Dendritic cell treated with granulocyte-macrophage colony-stimulating factor and Interleukin-4, amounts not matched to agents 40 ng/mL and 50 ng/mL, for 4 days (primary cell): ENCODE results near the gene C6orf58.
"Not testable (repeated sequence)": the region's sequence is repeated elsewhere in the genome, so short reads cannot be mapped to it uniquely, and the experiment has no call there.

Source experiments
- H3K27ac Mint-ChIP-seq: one replicate; pipeline ENCODE4 v1.8.0; 2022; ENCODE audit warnings: mild to moderate bottlenecking, mixed read lengths
- H3K27me3 Mint-ChIP-seq: one replicate; pipeline ENCODE4 v1.8.0; 2022; ENCODE audit warnings: mild to moderate bottlenecking, mixed read lengths
- H3K36me3 Mint-ChIP-seq: one replicate; pipeline ENCODE4 v1.8.0; 2022; ENCODE audit warnings: low read depth, mixed read lengths
- H3K4me1 Mint-ChIP-seq: one replicate; pipeline ENCODE4 v1.8.0; 2022; ENCODE audit warnings: low read depth, mixed read lengths
- H3K4me3 Mint-ChIP-seq: one replicate; pipeline ENCODE4 v1.8.0; 2022; ENCODE audit warnings: mild to moderate bottlenecking, moderate library complexity, mixed read lengths
- H3K9me3 Mint-ChIP-seq: one replicate; pipeline ENCODE4 v1.8.0; 2022; ENCODE audit warnings: mixed read lengths
- intact Hi-C: fragments of 100-400 bp; cut with micrococcal nuclease; formaldehyde crosslinking; loops from one replicate; pipeline ENCODE4 v1.15.0; 2022

The C6orf58 gene

GRCh38 chr6:127570739-127571389, 6.1 kb upstream of the C6orf58 start:
- no peak overlapping the region for H3K27ac Mint-ChIP-seq
- no peaks in the 10 kb centered on the region for H3K36me3 Mint-ChIP-seq
- H3K4me3 Mint-ChIP-seq = no peak overlapping the region
- no peaks in the 10 kb centered on the region for H3K9me3 Mint-ChIP-seq
- intact Hi-C loops = no loop called here
- H3K27me3 Mint-ChIP-seq = no peaks in the 10 kb centered on the region
- H3K4me1 Mint-ChIP-seq = no peaks in the 10 kb centered on the region

GRCh38 chr6:127578900-127579299, 1.9 kb downstream of the C6orf58 start:
- Mint-ChIP-seq H3K36me3 (no peaks in the 10 kb centered on the region), H3K27ac (no peak overlapping the region), H3K9me3 (no peaks in the 10 kb centered on the region), H3K27me3 (no peaks in the 10 kb centered on the region), H3K4me1 (peaks cover 5% of the 10 kb centered on the region), H3K4me3 (no peak overlapping the region)
- intact Hi-C loops = no loop called here

GRCh38 chr6:127581576-127581975, 4.6 kb downstream of the C6orf58 start:
- H3K4me3 Mint-ChIP-seq = no peak overlapping the region
- no peaks in the 10 kb centered on the region for H3K36me3 Mint-ChIP-seq
- intact Hi-C loops = no loop called here
- H3K9me3 Mint-ChIP-seq = no peaks in the 10 kb centered on the region
- H3K27me3 Mint-ChIP-seq = no peaks in the 10 kb centered on the region
- H3K4me1 Mint-ChIP-seq = peaks cover 5% of the 10 kb centered on the region
- H3K27ac Mint-ChIP-seq = no peak overlapping the region

- no peaks in the 10 kb centered on the region for H3K9me3 Mint-ChIP-seq
- no peaks in the 10 kb centered on the region for H3K36me3 Mint-ChIP-seq
- no peak overlapping the region for H3K4me3 Mint-ChIP-seq
- no peak overlapping the region for H3K27ac Mint-ChIP-seq
- H3K4me1 Mint-ChIP-seq = no peaks in the 10 kb centered on the region
- intact Hi-C loops = no loop called here
- no peaks in the 10 kb centered on the region for H3K27me3 Mint-ChIP-seq
Observed at GRCh38 chr6:127582777-127583462, 5.9 kb downstream of the C6orf58 start.

GRCh38 chr6:127585123-127585522, 8.1 kb downstream of the C6orf58 start:
- no peak overlapping the region for H3K27ac Mint-ChIP-seq
- intact Hi-C loops = no loop called here
- no peaks in the 10 kb centered on the region for H3K36me3 Mint-ChIP-seq
- no peaks in the 10 kb centered on the region for H3K4me1 Mint-ChIP-seq
- no peaks in the 10 kb centered on the region for H3K9me3 Mint-ChIP-seq
- H3K4me3 Mint-ChIP-seq = no peak overlapping the region
- H3K27me3 Mint-ChIP-seq = no peaks in the 10 kb centered on the region

DNA sequence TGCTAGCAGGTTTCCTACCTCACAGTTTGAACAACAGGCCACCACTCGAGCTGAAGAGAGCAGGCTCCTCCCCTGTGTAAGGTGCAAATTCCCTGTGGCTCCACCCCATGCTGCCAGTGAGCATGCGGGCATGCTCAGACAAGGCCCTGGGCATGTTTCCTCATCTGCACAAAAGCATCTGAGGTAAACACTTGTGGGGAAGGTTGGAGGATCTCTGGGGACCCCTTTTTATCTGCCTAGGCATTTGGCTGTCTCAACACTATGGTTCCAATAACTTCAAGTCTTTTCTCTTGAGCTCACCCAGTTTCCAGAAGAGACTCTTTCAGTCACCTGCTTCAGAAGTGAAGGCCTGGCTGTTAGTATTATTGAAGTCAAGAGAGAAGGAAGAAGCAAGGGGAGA, 9.4 kb downstream of the C6orf58 start:
- Mint-ChIP-seq H3K36me3 (no peaks in the 10 kb centered on the region), H3K27ac (no peak overlapping the region), H3K27me3 (no peaks in the 10 kb centered on the region), H3K4me3 (no peak overlapping the region), H3K4me1 (no peaks in the 10 kb centered on the region), H3K9me3 (no peaks in the 10 kb centered on the region)
- intact Hi-C loops = no loop called here

DNA sequence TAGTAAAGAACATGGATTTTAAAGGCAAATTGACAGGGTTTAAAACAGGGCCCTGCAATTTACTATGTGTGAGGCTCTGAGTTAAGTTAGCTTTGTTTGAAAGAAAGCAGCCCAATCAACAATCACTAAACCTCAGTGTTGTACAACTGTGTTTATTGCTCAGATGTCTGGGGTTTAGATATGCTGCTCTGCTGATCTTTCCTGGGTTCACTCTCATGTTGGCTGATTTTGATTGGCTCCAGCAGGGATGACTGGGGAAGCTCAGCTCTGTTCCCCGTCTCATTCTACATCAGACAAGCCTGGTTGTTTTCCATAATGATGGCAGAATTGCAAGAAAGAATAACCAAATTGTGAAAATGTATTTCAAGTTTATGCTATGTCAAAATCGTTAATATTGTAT, 10.9 kb downstream of the C6orf58 start:
- H3K27me3 Mint-ChIP-seq = no peaks in the 10 kb centered on the region
- H3K4me1 Mint-ChIP-seq = no peaks in the 10 kb centered on the region
- intact Hi-C loops = no loop called here
- H3K9me3 Mint-ChIP-seq = peaks cover 6% of the 10 kb centered on the region
- H3K4me3 Mint-ChIP-seq = no peak overlapping the region
- no peaks in the 10 kb centered on the region for H3K36me3 Mint-ChIP-seq
- H3K27ac Mint-ChIP-seq = no peak overlapping the region

DNA sequence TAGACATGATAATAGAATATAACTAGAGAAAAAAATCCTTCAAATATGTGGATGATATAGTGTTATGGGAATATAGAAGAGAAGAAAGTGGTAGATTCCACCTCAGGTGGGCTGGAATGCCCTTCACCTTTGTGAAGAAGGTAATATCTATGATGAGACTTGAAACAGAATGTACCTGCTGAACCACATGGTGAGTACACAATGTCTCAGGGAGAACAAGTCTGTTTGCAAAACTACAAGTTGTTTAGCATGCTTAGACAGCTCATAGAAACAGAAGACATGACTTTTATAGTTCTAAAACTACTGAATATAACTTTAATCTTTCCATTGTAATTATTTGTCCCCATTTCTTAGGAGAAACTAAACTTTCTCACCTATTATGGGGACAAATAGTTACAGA, 12.2 kb downstream of the C6orf58 start:
- Mint-ChIP-seq H3K9me3 (peaks cover 9% of the 10 kb centered on the region), H3K4me3 (no peak overlapping the region), H3K27ac (no peak overlapping the region), H3K27me3 (no peaks in the 10 kb centered on the region), H3K36me3 (no peaks in the 10 kb centered on the region), H3K4me1 (no peaks in the 10 kb centered on the region)
- intact Hi-C loops = no loop called here

DNA sequence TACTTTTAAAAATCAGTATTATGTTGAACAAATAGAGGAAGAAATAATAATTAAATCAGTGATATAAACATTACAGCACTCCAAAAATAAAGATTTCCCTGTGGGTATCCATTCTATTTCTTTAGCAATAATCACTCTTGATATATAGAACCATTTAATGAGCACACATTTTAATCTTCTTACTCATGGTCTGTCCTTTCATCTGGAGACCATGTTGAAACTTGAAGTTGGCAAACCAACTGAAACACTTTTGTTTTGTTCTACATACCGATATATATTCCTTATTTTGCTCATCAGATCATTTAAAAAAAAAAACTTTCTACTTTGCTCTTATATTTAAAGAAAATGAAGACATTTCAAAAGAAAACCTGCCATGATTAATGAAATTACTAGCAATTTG, 13.4 kb downstream of the C6orf58 start:
- H3K27ac Mint-ChIP-seq = no peak overlapping the region
- H3K27me3 Mint-ChIP-seq = no peaks in the 10 kb centered on the region
- intact Hi-C loops = no loop called here
- H3K4me3 Mint-ChIP-seq = no peak overlapping the region
- peaks cover 9% of the 10 kb centered on the region for H3K9me3 Mint-ChIP-seq
- no peaks in the 10 kb centered on the region for H3K4me1 Mint-ChIP-seq
- H3K36me3 Mint-ChIP-seq = no peaks in the 10 kb centered on the region

DNA sequence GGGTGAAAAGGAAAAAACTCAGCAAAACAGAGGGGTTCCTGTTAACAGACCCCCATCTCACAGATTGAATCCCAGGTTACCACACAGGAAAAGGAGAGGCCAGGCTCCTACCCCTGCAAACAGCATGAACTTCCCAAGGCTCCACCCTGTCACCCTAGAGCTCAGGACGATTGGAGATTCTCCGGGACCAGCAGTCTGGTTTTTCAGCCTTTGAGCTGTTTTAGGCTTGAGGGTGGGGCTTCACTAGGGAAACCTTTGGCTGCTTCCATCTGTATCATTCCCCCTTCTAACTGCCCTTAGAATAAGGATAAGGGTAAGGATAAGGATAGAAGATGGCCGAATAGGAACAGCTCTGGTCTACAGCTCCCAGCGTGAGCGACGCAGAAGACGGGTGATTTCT, 16.0 kb downstream of the C6orf58 start:
- intact Hi-C loops = no loop called here
- Mint-ChIP-seq H3K36me3 (no peaks in the 10 kb centered on the region), H3K4me3 (no peak overlapping the region), H3K9me3 (peaks cover 9% of the 10 kb centered on the region), H3K4me1 (no peaks in the 10 kb centered on the region), H3K27me3 (no peaks in the 10 kb centered on the region), H3K27ac (no peak overlapping the region)

DNA sequence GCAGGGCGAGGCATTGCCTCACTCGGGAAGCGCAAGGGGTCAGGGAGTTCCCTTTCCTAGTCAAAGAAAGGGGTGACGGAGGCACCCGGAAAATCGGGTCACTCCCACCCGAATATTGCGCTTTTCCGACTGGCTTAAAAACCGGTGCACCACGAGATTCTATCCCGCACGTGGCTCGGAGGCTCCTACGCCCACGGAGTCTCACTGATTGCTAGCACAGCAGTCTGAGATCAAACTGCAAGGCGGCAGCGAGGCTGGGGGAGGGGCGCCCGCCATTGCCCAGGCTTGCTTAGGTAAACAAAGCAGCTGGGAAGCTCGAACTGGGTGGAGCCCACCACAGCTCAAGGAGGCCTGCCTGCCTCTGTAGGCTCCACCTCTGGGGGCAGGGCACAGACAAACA, 16.5 kb downstream of the C6orf58 start:
- H3K36me3 Mint-ChIP-seq, H3K27me3 Mint-ChIP-seq, H3K4me1 Mint-ChIP-seq, H3K27ac Mint-ChIP-seq, intact Hi-C loops, H3K9me3 Mint-ChIP-seq, H3K4me3 Mint-ChIP-seq: not testable (repeated sequence)

DNA sequence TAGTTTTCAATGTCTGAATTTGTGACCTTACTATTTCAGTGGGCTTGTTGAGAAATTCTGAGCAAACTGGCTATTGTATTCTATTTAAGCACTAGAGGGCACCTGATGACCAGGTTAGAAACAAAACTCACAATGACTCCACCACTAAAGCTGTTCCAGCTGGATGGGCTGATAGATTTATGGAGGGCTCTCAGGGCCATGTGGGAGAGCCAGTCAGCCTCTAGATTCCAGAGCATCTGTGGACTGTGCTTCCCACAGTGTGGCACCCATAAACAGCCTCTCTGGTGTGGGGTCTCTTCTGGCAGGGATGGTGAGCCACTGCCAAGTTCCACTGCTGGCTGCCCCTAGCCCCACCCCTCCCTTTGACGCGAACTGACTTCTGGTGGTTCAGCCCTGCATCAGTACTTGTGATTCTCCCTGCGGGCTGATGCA, 29.2 kb downstream of the C6orf58 start:
- no peaks in the 10 kb centered on the region for H3K4me1 Mint-ChIP-seq
- no peak overlapping the region for H3K27ac Mint-ChIP-seq
- no peaks in the 10 kb centered on the region for H3K27me3 Mint-ChIP-seq
- no peak overlapping the region for H3K4me3 Mint-ChIP-seq
- no peaks in the 10 kb centered on the region for H3K36me3 Mint-ChIP-seq
- intact Hi-C loops = no loop called here
- H3K9me3 Mint-ChIP-seq = no peaks in the 10 kb centered on the region

DNA sequence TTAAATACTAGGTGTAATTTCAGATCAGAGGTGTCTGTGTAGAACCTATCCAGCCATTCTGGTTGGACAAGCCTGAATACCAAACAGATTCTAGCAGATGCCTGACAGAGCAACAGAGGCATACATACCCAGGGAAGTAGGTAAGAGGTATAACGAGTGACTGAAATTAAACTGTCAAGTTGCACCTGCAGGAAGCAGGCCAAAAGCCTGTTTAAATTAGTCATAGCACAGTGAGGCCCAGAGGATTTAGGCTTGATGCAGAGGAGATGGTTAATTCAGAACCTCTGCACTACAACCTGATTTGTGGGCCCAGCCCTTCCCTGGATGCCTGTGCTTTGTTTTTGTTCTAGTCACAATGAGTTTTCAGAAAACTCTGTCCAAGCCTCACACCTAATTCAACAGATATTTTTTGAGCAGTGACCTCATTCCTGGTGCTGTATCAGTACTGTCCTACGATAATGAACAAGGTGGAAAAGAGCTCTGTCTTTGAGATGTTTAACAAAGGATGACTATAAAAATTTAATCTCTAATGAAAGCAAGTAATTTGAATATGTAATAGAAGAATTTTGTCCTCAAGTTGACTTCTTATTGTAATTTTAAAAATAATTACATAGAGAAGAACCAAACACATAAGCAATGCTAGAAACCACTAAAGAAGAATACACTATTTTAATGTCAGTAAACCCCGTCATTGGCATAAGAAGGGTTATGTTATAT, 31.7 kb downstream of the C6orf58 start:
- intact Hi-C loops = no loop called here
- Mint-ChIP-seq H3K9me3 (no peaks in the 10 kb centered on the region), H3K36me3 (no peaks in the 10 kb centered on the region), H3K27me3 (no peaks in the 10 kb centered on the region), H3K4me1 (no peaks in the 10 kb centered on the region), H3K27ac (no peak overlapping the region), H3K4me3 (no peak overlapping the region)

DNA sequence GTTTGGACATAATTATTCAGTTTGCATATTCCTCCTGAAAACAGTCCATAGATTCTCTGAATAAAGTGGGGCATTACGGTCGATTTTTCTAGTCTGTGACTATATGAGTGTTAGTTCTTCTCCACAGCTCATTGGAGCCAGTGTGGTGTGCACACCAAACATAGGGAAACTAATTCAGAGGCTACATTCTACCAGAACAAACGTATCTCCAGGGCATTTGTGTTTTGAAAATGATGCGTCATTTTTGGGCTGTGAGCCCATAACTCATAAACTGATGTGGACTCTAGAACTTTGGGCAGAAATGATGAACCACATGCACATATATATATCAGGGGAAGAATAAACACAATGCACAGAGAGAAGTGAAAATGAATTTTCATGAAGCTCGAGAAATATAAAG, 41.8 kb downstream of the C6orf58 start:
- intact Hi-C loops = no loop called here
- Mint-ChIP-seq H3K4me3 (no peak overlapping the region), H3K4me1 (no peaks in the 10 kb centered on the region), H3K9me3 (no peaks in the 10 kb centered on the region), H3K27ac (no peak overlapping the region), H3K27me3 (no peaks in the 10 kb centered on the region), H3K36me3 (no peaks in the 10 kb centered on the region)
